Lower lobe of right lung (tissue), 2 donors: ENCODE data around the gene KIF16B. TPM values are rescaled to one million over a fixed set of nuclear protein-coding genes. Genes with fewer than 3 reads are reported as not detected.

Source experiments
- ATAC-seq, 2 donors: fragments of 200-7000 bp; cut with Tn5 transposase; one replicate each; pipeline ENCODE4 v1.9.1; 2020 to 2022; ENCODE audit warnings: mild to moderate bottlenecking in 2 of 2, moderate library complexity in 2 of 2
- DNase-seq: peaks from one replicate; pipeline ENCODE4 v3.0.0-alpha.2; 2020
- H3K27ac ChIP-seq: fragments of 200-600 bp; one replicate; pipeline ENCODE4 v1.8.0; 2022
- H3K27me3 ChIP-seq: fragments of 200-600 bp; one replicate; pipeline ENCODE4 v1.8.0; 2022; ENCODE audit warnings: low read depth
- H3K36me3 ChIP-seq: fragments of 200-600 bp; one replicate; pipeline ENCODE4 v1.8.0; 2022; ENCODE audit warnings: mild to moderate bottlenecking
- H3K4me1 ChIP-seq: fragments of 200-600 bp; one replicate; pipeline ENCODE4 v1.8.0; 2022
- H3K4me3 ChIP-seq: fragments of 200-600 bp; one replicate; pipeline ENCODE4 v1.8.0; 2022; ENCODE audit warnings: mild to moderate bottlenecking
- H3K9me3 ChIP-seq: fragments of 200-600 bp; one replicate; pipeline ENCODE4 v1.8.0; 2022
- intact Hi-C: fragments of 100-400 bp; cut with DNase I; formaldehyde crosslinking; loops from one replicate; pipeline ENCODE4 v1.11.0; 2022
- total RNA-seq: library from RNA; stranded (reverse); fragmentation: NEBNext Ultra II Directional; extraction: Animal tissue kit (Norgen Biotek cat#: 25700); gene quantifications from one replicate; pipeline ENCODE4 v1.2.1, GENCODE V29; 2021
- TF ChIP-seq, protein P1 (sequence below): fragments of 200-600 bp; IDR thresholded peaks from one replicate; pipeline ENCODE4 v1.8.0; 2022; ENCODE audit warnings: antibody characterized with exemption, mild to moderate bottlenecking
- donor health status: DM: no; HTN: yes; CAD: no; lungs with severe emphysema.

Gene KIF16B
- total RNA-seq, 1 donor from 2014 or later = 25.1 TPM

DNA sequence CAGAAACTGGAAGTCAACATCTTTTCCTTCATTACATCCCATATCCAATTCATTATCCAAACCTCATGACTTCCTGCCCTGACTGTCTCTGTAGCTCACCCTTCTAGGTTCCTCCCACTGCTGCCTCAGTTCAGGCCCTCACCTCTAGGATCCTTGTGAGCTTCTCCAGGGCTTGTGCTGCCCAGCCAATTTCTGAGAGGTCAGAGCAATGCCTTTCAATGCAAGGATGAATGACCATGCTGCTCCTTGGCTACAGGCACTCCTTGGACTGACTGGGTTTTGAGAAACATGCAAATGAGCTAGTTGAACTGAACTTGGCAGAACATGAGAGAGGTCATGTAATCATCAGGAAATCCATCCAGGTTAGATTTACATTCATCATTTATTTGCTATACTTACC, 173.4 kb downstream of the KIF16B start:
- H3K36me3 ChIP-seq = peaks cover 12% of the 10 kb centered on the region
- H3K27ac ChIP-seq = no peak overlapping the region
- H3K4me3 ChIP-seq = no peak overlapping the region
- H3K4me1 ChIP-seq = no peaks in the 10 kb centered on the region
- ATAC-seq = no peak
- no peak for DNase-seq
- H3K27me3 ChIP-seq = no peaks in the 10 kb centered on the region
- intact Hi-C loops = no loop called here
- no peaks in the 10 kb centered on the region for H3K9me3 ChIP-seq
- TF ChIP-seq, protein P1, sequence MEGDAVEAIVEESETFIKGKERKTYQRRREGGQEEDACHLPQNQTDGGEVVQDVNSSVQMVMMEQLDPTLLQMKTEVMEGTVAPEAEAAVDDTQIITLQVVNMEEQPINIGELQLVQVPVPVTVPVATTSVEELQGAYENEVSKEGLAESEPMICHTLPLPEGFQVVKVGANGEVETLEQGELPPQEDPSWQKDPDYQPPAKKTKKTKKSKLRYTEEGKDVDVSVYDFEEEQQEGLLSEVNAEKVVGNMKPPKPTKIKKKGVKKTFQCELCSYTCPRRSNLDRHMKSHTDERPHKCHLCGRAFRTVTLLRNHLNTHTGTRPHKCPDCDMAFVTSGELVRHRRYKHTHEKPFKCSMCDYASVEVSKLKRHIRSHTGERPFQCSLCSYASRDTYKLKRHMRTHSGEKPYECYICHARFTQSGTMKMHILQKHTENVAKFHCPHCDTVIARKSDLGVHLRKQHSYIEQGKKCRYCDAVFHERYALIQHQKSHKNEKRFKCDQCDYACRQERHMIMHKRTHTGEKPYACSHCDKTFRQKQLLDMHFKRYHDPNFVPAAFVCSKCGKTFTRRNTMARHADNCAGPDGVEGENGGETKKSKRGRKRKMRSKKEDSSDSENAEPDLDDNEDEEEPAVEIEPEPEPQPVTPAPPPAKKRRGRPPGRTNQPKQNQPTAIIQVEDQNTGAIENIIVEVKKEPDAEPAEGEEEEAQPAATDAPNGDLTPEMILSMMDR = no peak

DNA sequence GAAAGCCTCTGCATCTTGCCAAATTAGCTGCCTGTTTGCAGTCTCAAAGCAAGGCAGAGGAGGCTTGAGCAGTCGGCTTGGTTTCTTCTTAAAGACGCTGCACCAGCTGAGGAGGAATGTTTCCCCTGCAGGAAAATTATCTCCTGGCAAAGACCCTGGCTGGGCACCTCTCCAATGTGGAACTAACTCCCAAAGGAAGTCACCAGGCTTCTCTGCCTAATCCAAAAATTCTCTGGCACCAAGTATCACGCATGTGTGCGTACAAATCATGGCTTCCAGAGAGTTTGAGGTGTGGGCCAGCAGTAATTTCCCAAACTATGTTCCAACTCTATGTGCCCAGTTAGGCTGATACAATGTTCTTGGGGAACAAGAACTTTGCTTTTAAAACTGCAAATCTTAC, 176.2 kb downstream of the KIF16B start:
- ATAC-seq = peak; percentile 12 to 51
- no peaks in the 10 kb centered on the region for H3K9me3 ChIP-seq
- no peaks in the 10 kb centered on the region for H3K4me1 ChIP-seq
- TF ChIP-seq, protein P1 = no peak
- H3K36me3 ChIP-seq = no peaks in the 10 kb centered on the region
- H3K27ac ChIP-seq = no peak overlapping the region
- no peaks in the 10 kb centered on the region for H3K27me3 ChIP-seq
- DNase-seq = no peak
- no peak overlapping the region for H3K4me3 ChIP-seq
- intact Hi-C loops = no loop called here

DNA sequence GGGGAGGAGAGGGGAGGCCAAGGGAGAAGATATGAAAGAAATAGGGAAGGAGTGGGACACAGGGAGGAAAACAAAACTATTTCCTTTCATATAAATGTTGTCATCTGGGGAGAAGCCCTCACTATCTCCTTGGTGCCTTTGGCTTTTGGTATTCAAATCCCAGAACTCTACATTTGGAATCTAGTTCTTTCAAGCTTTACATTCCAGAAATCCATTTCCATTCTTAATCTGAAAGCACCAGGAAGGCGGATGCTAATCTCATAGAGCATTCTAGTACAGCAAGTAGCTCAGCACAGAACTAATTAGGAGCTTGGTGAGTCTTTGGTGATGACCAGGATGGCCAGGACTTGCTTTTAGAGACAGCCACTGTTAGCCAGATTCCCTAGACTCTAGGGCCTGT, 177.9 kb downstream of the KIF16B start:
- H3K9me3 ChIP-seq = no peaks in the 10 kb centered on the region
- ATAC-seq = no peak
- H3K4me1 ChIP-seq = no peaks in the 10 kb centered on the region
- no peak overlapping the region for H3K4me3 ChIP-seq
- no peaks in the 10 kb centered on the region for H3K27me3 ChIP-seq
- H3K36me3 ChIP-seq = no peaks in the 10 kb centered on the region
- no peak overlapping the region for H3K27ac ChIP-seq
- intact Hi-C loops = no loop called here
- TF ChIP-seq, protein P1 = no peak
- DNase-seq = no peak

DNA sequence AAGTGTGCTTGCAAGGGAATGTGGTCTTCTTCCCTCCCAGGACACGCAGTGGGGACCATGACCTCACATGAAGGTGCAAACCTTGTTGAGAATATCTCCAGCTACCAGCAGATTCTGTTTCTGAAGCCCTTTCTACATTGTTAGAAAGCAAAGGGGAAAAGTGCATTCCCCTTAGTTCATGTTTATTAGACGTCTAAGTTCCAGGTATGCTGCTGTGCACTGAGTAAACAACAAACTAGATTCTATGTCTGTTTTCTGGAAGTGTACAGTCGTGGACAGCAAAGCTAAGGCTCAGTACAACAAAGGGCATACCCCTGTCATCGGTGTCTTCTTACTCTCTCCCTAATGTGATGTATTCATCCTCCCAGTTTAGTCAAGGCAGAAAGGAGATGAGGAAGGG, 178.5 kb downstream of the KIF16B start:
- no peak overlapping the region for H3K4me3 ChIP-seq
- H3K9me3 ChIP-seq = no peaks in the 10 kb centered on the region
- no peak overlapping the region for H3K27ac ChIP-seq
- intact Hi-C loops = no loop called here
- H3K27me3 ChIP-seq = no peaks in the 10 kb centered on the region
- ATAC-seq = no peak
- no peaks in the 10 kb centered on the region for H3K36me3 ChIP-seq
- H3K4me1 ChIP-seq = no peaks in the 10 kb centered on the region
- DNase-seq = no peak
- TF ChIP-seq, protein P1 = no peak

DNA sequence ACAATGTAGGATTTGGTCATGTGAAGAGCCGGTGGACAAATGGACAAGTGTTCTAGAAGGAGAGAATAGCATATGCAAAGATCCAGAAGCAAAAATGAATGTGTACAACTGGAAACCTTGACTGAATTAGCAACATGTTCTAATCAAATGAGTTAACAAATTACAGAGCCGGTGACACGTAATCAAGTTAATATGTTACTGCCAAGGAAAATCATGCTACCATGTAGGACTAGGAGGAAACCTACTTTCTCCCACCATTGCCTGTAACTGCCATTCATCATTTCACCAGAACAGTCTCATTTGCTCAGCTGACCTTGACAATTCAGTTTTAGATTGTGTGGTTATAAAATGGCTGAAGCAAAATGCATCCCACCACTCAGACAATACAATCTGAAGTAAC, 179.4 kb downstream of the KIF16B start:
- Histone ChIP-seq H3K27ac (no peak overlapping the region), H3K27me3 (no peaks in the 10 kb centered on the region), H3K4me3 (no peak overlapping the region), H3K36me3 (no peaks in the 10 kb centered on the region), H3K9me3 (no peaks in the 10 kb centered on the region), H3K4me1 (no peaks in the 10 kb centered on the region)
- ATAC-seq (no peak), DNase-seq (no peak)
- TF ChIP-seq, protein P1 = no peak
- intact Hi-C loops = no loop called here

DNA sequence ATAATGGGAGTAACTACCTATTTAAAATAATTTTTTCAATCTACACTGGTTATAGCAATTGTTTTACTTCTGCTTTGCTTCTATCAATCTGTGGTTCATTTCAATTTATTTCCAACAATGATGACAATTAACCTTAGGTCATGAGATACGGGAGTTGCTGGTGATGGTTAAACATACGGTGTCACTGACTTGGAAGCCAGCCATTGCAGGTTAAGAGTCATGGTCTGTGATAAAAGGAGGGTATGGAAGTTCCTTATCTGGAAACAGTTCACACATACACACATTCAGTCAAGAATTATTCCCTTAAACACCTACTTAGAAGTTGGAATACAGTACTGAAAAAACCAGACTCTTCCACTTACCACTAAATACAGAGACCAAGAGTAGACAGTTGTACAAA, 180.0 kb downstream of the KIF16B start:
- TF ChIP-seq, protein P1 = no peak
- H3K9me3 ChIP-seq = no peaks in the 10 kb centered on the region
- H3K36me3 ChIP-seq = no peaks in the 10 kb centered on the region
- ATAC-seq (no peak), DNase-seq (no peak)
- no peak overlapping the region for H3K4me3 ChIP-seq
- intact Hi-C loops = no loop called here
- H3K27ac ChIP-seq = no peak overlapping the region
- no peaks in the 10 kb centered on the region for H3K4me1 ChIP-seq
- no peaks in the 10 kb centered on the region for H3K27me3 ChIP-seq
